Uterus (tissue), 2 donors: ENCODE measurements around the gene SENP6.

Experiments
- POLR2A ChIP-seq, 2 donors: fragments of 450-650 bp; IDR thresholded peaks; one replicate each; pipeline ENCODE4 v1.6.1; 2016; ENCODE audit warnings: antibody characterized with exemption in 2 of 2, mild to moderate bottlenecking in 1 of 2, moderate library complexity in 1 of 2
- TF ChIP-seq, protein P1 (sequence below), 4 experiments: fragments of 200-600 bp in 2 of 4; fragments of 450-650 bp in 2 of 4; sonication (generic) in 2 of 4; IDR thresholded peaks; one replicate each; pipeline ENCODE4 v1.5.1; 2016 to 2019; ENCODE audit warnings: antibody characterized with exemption in 4 of 4, mild to moderate bottlenecking in 2 of 4, moderate library complexity in 1 of 4

DNA sequence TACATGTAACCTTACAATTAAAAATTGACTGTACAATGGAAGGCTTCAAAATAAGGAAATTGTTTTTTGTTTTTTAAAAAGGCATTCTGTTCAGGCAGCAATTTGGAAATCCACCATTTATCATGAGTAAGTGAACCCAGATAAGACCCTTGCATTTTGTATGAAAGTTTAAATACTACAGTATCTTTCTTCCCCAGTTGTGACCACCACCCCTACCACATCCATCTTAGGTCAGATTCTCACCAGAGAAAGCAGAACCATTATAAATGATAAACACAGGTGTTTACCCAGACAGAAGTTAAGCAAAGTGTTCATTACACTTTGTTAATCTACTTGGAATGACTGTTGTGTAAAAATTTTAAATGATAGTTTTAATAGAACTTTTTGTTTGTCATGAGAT is 20.2 kb downstream of the SENP6 start:
- TF ChIP-seq, protein P1, sequence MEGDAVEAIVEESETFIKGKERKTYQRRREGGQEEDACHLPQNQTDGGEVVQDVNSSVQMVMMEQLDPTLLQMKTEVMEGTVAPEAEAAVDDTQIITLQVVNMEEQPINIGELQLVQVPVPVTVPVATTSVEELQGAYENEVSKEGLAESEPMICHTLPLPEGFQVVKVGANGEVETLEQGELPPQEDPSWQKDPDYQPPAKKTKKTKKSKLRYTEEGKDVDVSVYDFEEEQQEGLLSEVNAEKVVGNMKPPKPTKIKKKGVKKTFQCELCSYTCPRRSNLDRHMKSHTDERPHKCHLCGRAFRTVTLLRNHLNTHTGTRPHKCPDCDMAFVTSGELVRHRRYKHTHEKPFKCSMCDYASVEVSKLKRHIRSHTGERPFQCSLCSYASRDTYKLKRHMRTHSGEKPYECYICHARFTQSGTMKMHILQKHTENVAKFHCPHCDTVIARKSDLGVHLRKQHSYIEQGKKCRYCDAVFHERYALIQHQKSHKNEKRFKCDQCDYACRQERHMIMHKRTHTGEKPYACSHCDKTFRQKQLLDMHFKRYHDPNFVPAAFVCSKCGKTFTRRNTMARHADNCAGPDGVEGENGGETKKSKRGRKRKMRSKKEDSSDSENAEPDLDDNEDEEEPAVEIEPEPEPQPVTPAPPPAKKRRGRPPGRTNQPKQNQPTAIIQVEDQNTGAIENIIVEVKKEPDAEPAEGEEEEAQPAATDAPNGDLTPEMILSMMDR (IDR thresholded peaks at IDR 0.05), result no peak
- TF ChIP-seq POLR2A (IDR thresholded peaks at IDR 0.05), result no peak
